Calu3 (cell line): ENCODE measurements around the gene GADL1. TPM values are rescaled to one million over a fixed set of nuclear protein-coding genes. Genes with fewer than 3 reads are reported as not detected.

Source experiments
- BruUV-seq: library from RNA; stranded (reverse); fragments of 400-500 nt; replicated peaks from 2 replicates; lab custom pipeline; 2021; lab: Mats Ljungman, UMichigan
- CTCF ChIA-PET: fragments of 300-600 bp; sonication (Branson Sonifier 250); formaldehyde crosslinking; loops from one replicate; lab custom pipeline; 2022; ENCODE audit warnings: antibody characterized with exemption; lab: Charles Lee
- DNase-seq: peaks from one replicate; pipeline ENCODE4 v3.0.0; 2022
- H3K27ac Mint-ChIP-seq: one replicate; pipeline ENCODE4 v1.8.0; 2022; ENCODE audit warnings: mixed read lengths; ENCODE audit not compliant: unreplicated experiment
- H3K27me3 Mint-ChIP-seq: one replicate; pipeline ENCODE4 v1.8.0; 2022; ENCODE audit warnings: mixed read lengths; ENCODE audit not compliant: unreplicated experiment
- H3K36me3 Mint-ChIP-seq: one replicate; pipeline ENCODE4 v1.8.0; 2022; ENCODE audit warnings: mild to moderate bottlenecking, moderate library complexity, mixed read lengths; ENCODE audit not compliant: insufficient read depth, unreplicated experiment
- H3K4me1 Mint-ChIP-seq: one replicate; pipeline ENCODE4 v1.8.0; 2022; ENCODE audit warnings: mild to moderate bottlenecking, low read depth, mixed read lengths; ENCODE audit not compliant: unreplicated experiment
- H3K4me3 Mint-ChIP-seq: one replicate; pipeline ENCODE4 v1.8.0; 2022; ENCODE audit warnings: mild to moderate bottlenecking, low read depth, moderate library complexity, mixed read lengths; ENCODE audit not compliant: unreplicated experiment
- H3K9me3 Mint-ChIP-seq: one replicate; pipeline ENCODE4 v1.8.0; 2022; ENCODE audit warnings: low read depth, mixed read lengths; ENCODE audit not compliant: unreplicated experiment
- intact Hi-C: fragments of 100-400 bp; cut with micrococcal nuclease; formaldehyde crosslinking; loops from one replicate; pipeline ENCODE4 v1.10.0; 2022; ENCODE audit not compliant: unreplicated experiment
- total RNA-seq: library from RNA; stranded (reverse); gene quantifications from 2 replicates; pipeline ENCODE4 v1.2.3, GENCODE V29; 2022
- TF ChIP-seq, protein P1 (sequence below): fragments of 200-600 bp; IDR thresholded peaks from one replicate; pipeline ENCODE4 v1.8.0; 2022; ENCODE audit warnings: antibody characterized with exemption; ENCODE audit not compliant: unreplicated experiment

The GADL1 gene
- total RNA-seq, 1 experiment from 2014 or later, result not detected

DNA sequence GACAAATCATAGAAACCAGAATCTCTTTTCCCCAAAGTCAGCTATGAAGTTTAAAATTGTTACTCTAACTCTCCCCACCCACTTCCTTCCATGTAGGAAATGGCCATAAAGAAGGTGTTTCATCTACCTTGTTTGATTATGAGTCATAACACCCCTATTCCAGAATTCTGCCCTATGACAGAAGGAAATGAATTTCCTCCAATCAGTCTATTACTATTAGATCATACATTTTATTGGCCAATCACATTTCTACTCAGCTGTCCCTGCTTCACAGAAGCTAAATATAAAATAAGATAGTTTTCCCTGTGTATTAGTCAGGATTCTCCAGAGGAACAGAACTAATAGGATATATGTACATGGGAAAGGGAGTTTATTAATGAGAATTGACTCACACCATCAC lies 186.0 kb downstream of the GADL1 start:
- Mint-ChIP-seq H3K9me3 (peaks cover 5% of the 10 kb centered on the region), H3K36me3 (no peaks in the 10 kb centered on the region), H3K4me1 (peaks cover 8% of the 10 kb centered on the region), H3K27ac (no peak overlapping the region), H3K4me3 (no peak overlapping the region), H3K27me3 (no peaks in the 10 kb centered on the region)
- TF ChIP-seq, protein P1, sequence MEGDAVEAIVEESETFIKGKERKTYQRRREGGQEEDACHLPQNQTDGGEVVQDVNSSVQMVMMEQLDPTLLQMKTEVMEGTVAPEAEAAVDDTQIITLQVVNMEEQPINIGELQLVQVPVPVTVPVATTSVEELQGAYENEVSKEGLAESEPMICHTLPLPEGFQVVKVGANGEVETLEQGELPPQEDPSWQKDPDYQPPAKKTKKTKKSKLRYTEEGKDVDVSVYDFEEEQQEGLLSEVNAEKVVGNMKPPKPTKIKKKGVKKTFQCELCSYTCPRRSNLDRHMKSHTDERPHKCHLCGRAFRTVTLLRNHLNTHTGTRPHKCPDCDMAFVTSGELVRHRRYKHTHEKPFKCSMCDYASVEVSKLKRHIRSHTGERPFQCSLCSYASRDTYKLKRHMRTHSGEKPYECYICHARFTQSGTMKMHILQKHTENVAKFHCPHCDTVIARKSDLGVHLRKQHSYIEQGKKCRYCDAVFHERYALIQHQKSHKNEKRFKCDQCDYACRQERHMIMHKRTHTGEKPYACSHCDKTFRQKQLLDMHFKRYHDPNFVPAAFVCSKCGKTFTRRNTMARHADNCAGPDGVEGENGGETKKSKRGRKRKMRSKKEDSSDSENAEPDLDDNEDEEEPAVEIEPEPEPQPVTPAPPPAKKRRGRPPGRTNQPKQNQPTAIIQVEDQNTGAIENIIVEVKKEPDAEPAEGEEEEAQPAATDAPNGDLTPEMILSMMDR, result no peak
- intact Hi-C loops, result no loop called here
- no TSS peak for BruUV-seq
- DNase-seq, result no peak
- CTCF ChIA-PET, result no interaction called here

DNA sequence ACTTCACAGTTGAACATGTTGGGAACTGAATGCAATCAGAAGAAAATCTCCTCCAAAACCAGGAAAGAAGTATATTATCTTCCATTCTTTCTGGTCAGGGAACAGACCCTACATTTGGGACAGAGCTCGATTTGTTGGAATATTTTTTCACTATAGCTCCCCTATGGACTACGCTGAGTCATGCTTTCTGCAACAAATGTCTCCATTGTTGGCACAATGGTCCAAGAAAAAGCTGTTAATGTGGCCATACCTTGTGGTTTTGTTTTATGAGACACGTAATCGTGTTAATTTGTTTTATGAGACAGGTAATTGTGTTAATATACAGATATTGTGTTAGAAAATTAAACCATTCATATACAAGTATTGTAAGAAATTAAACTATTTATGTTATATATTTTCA lies 186.6 kb downstream of the GADL1 start:
- no TSS peak for BruUV-seq
- no peaks in the 10 kb centered on the region for H3K36me3 Mint-ChIP-seq
- H3K4me3 Mint-ChIP-seq, result no peak overlapping the region
- DNase-seq, result no peak
- peaks cover 5% of the 10 kb centered on the region for H3K9me3 Mint-ChIP-seq
- intact Hi-C loops, result no loop called here
- H3K4me1 Mint-ChIP-seq, result peaks cover 8% of the 10 kb centered on the region
- no peaks in the 10 kb centered on the region for H3K27me3 Mint-ChIP-seq
- TF ChIP-seq, protein P1, result no peak
- CTCF ChIA-PET, result no interaction called here
- H3K27ac Mint-ChIP-seq, result no peak overlapping the region

DNA sequence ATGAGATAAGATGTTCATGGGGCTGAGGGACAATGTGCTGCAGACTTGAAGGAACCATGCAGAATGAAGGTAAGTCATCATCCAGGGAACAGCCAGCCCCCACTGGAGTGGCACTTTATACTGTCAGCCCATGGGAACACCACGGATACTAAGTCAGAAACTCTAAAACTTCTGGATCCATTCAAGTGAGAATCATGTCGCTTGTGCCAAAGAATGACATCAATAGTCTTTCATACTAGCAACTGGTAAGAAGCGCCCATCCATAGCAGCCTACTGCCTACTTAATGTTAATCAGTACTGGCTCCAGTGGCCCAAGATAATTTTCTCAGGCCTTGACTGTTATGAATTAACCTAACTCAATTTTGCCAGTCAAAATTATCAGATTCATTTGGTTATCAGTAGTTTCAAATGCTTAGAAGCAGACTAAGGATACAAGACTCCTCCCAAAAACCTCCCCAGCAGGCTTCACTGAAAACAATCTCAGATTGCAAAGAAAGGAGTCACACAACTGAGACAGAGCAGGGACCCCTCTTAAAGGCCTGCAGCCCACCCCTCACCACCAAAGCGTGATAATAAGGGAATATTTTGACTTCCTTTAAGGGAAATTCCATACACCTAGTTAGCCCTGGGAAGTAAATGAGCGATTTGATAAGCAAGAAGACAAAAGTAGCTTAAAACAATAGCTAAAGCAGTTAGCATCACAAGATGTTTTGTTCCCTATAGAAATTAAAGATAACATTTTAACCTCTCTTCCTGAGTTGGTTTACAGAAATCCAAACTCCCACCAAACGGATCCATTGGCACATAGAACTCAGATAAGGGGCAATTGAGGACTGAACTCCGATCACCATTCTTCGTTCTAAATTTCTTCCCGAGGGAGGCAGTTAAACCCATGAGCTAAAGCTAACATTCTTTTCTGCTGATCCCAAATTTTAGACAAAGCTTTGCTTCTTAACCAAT lies 189.2 kb downstream of the GADL1 start:
- no peaks in the 10 kb centered on the region for H3K36me3 Mint-ChIP-seq
- CTCF ChIA-PET, result no interaction called here
- no peaks in the 10 kb centered on the region for H3K27me3 Mint-ChIP-seq

GRCh38 chr3:30702828-30703397 lies 191.5 kb downstream of the GADL1 start:
- no peaks in the 10 kb centered on the region for H3K27me3 Mint-ChIP-seq
- TF ChIP-seq, protein P1, result no peak
- H3K9me3 Mint-ChIP-seq, result peaks cover 6% of the 10 kb centered on the region
- H3K36me3 Mint-ChIP-seq, result no peaks in the 10 kb centered on the region
- no peak overlapping the region for H3K4me3 Mint-ChIP-seq
- DNase-seq, result no peak
- intact Hi-C loops, result no loop called here
- no peaks in the 10 kb centered on the region for H3K4me1 Mint-ChIP-seq
- no peak overlapping the region for H3K27ac Mint-ChIP-seq
- CTCF ChIA-PET, result no interaction called here
- no TSS peak for BruUV-seq

More for the DNA sequence above, 189.2 kb downstream of the GADL1 start:
- H3K4me3 Mint-ChIP-seq, result no peak overlapping the region
- no peak overlapping the region for H3K27ac Mint-ChIP-seq
- no TSS peak for BruUV-seq
- TF ChIP-seq, protein P1, result no peak
- no peak for DNase-seq
- peaks cover 8% of the 10 kb centered on the region for H3K4me1 Mint-ChIP-seq
- intact Hi-C loops, result no loop called here
- peaks cover 7% of the 10 kb centered on the region for H3K9me3 Mint-ChIP-seq
